Sigmoid colon (tissue), 7 donors: ENCODE measurements around the gene MAPKBP1. TPM values are rescaled to one million over a fixed set of nuclear protein-coding genes. Genes with fewer than 3 reads are reported as not detected.

Source experiments
- DNase-seq: peaks from one replicate; pipeline ENCODE4 v3.0.0-alpha.2; 2019
- H3K27ac ChIP-seq, 4 donors: fragments of 200-600 bp; sonication (generic); one replicate each; pipeline ENCODE4 v1.5.1; 2016 to 2019; ENCODE audit warnings: mild to moderate bottlenecking in 1 of 4
- H3K27me3 ChIP-seq, 3 donors: fragments of 200-600 bp; sonication (generic); one replicate each; pipeline ENCODE4 v1.5.1; 2019; ENCODE audit warnings: mild to moderate bottlenecking in 1 of 3
- H3K36me3 ChIP-seq, 4 donors: fragments of 200-600 bp; sonication (generic); one replicate each; pipeline ENCODE4 v1.5.1; 2016 to 2019
- H3K4me1 ChIP-seq, 4 donors: fragments of 200-600 bp; sonication (generic); one replicate each; pipeline ENCODE4 v1.5.1; 2017 to 2019
- H3K4me3 ChIP-seq, 4 donors: fragments of 200-600 bp; sonication (generic); one replicate each; pipeline ENCODE4 v1.5.1; 2017 to 2019; ENCODE audit warnings: mild to moderate bottlenecking in 2 of 4, moderate library complexity in 1 of 4
- H3K9me3 ChIP-seq, 4 donors: fragments of 200-600 bp in 3 of 4; sonication (generic) in 3 of 4; one replicate each; pipeline versions ENCODE4 v1.5.1 to v1.6.1; 2013 to 2019
- EP300 ChIP-seq, 4 donors: sonication (generic); formaldehyde crosslinking; IDR thresholded peaks; one replicate each; pipeline ENCODE4 v1.6.1; 2017; ENCODE audit warnings: antibody characterized with exemption in 4 of 4
- POLR2A ChIP-seq, 2 donors: fragments of 450-650 bp; IDR thresholded peaks; one replicate each; pipeline ENCODE4 v1.6.1; 2016; ENCODE audit warnings: antibody characterized with exemption in 2 of 2, mild to moderate bottlenecking in 2 of 2, moderate library complexity in 2 of 2
- POLR2AphosphoS5 ChIP-seq, 4 donors: sonication (generic); formaldehyde crosslinking; IDR thresholded peaks; one replicate each; pipeline ENCODE4 v1.6.1; 2017; ENCODE audit warnings: antibody characterized with exemption in 4 of 4
- WGBS, 2 donors: extraction: QIAGEN DNeasy Blood & Tissue Kit; methylation state at CpG; one replicate each; pipeline ENCODE4 v1.1.7; 2013; 5-methylcytosine and 5-hydroxymethylcytosine counted together
- intact Hi-C: fragments of 100-400 bp; cut with DNase I; formaldehyde crosslinking; loops from one replicate; pipeline ENCODE4 v1.15.1; 2023
- polyA plus RNA-seq, 3 donors: library from polyadenylated mRNA; stranded (reverse); fragments of 200-250 nt; gene quantifications; one replicate each; pipeline ENCODE4 v1.2.3, GENCODE V29; 2013
- total RNA-seq, 4 donors: library from RNA; depleted of rRNA; stranded (reverse); fragments of >200 nt; gene quantifications; one replicate each; pipeline ENCODE4 v1.1.0, GENCODE V29; 2016
- TF ChIP-seq, protein P1 (sequence below), 4 experiments: fragments of 450-650 bp in 3 of 4; fragments of 200-600 bp in 1 of 4; IDR thresholded peaks; one replicate each; pipeline ENCODE4 v1.5.1; 2016 to 2019; ENCODE audit warnings: antibody characterized with exemption in 4 of 4, mild to moderate bottlenecking in 3 of 4, moderate library complexity in 2 of 4
- donor health status: healthy with polysubstance abuse.
- donor health status: Bipolar disorder and iron deficiency.
- donor health status: healthy.

MAPKBP1 gene
- total and polyA plus RNA-seq, 7 donors, result 2.3 to 42.7 (median 15.0) TPM

DNA sequence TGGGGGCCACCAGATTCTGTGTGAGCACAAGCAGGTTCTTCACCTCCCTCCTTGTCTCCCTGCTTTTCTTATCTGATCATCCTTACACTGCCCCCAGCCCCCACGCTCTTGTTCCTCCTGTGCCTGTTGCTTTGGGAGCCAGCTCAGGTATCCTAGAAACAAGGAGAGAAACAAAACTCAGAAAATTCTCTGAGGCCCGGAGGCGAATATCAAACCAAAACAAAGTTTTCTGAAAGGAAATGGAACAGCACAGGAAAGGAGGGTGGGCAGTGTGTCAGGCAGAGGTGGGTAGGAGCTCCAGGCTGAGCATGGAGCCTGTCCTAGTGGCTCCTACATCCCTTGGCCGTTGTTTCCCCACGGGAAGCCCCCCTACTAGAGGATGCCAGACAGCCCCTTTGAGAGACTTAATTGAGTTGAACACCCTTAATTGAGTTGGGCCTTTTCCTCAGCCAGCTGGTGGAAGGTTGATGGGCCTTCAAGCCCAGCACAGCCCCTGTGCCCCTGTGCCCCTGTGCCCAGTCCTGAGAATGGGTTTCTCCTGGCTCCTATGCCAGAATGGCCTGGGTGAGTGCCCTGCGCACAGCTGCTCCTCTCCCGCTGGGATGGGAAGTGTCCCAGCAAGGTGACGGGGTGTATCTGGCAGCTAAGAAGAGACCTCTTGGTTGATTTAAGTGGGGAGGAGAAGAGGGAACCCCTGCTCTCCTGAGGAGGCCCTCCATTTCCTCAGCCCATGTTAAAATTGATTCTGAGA, 30.8 kb downstream of the MAPKBP1 start:
- Histone ChIP-seq H3K4me3 (no peak overlapping the region), H3K4me1 (peaks cover 0 to 35% (median 19%) of the 10 kb centered on the region in 4 donors), H3K27ac (peak overlapping the region; percentile 20 to 80 (median 51)), H3K36me3 (peaks cover 0 to 21% (median 9%) of the 10 kb centered on the region in 4 donors), H3K9me3 (no peaks in the 10 kb centered on the region), H3K27me3 (no peaks in the 10 kb centered on the region)
- WGBS, 2 donors, result 71 to 87% methylated on average over 8 of the region's 8 CpGs
- TF ChIP-seq EP300 (IDR thresholded peaks at IDR 0.05) (no peak), POLR2AphosphoS5 (IDR thresholded peaks at IDR 0.05) (no peak), POLR2A (IDR thresholded peaks at IDR 0.05) (no peak)
- TF ChIP-seq, protein P1, sequence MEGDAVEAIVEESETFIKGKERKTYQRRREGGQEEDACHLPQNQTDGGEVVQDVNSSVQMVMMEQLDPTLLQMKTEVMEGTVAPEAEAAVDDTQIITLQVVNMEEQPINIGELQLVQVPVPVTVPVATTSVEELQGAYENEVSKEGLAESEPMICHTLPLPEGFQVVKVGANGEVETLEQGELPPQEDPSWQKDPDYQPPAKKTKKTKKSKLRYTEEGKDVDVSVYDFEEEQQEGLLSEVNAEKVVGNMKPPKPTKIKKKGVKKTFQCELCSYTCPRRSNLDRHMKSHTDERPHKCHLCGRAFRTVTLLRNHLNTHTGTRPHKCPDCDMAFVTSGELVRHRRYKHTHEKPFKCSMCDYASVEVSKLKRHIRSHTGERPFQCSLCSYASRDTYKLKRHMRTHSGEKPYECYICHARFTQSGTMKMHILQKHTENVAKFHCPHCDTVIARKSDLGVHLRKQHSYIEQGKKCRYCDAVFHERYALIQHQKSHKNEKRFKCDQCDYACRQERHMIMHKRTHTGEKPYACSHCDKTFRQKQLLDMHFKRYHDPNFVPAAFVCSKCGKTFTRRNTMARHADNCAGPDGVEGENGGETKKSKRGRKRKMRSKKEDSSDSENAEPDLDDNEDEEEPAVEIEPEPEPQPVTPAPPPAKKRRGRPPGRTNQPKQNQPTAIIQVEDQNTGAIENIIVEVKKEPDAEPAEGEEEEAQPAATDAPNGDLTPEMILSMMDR (IDR thresholded peaks at IDR 0.05), result no peak
- DNase-seq, result peak; percentile 48
- intact Hi-C loops, result no loop called here

GRCh38 chr15:41805711-41806110, 31.4 kb downstream of the MAPKBP1 start:
- Histone ChIP-seq H3K36me3 (peaks cover 0 to 15% (median 3%) of the 10 kb centered on the region in 4 donors), H3K4me3 (no peak overlapping the region), H3K9me3 (no peaks in the 10 kb centered on the region), H3K27me3 (no peaks in the 10 kb centered on the region), H3K27ac (peak overlapping the region in 2 of 4 donors; percentile 54 to 80), H3K4me1 (peaks cover 0 to 35% (median 19%) of the 10 kb centered on the region in 4 donors)
- TF ChIP-seq, protein P1 (IDR thresholded peaks at IDR 0.05), result no peak
- TF ChIP-seq POLR2AphosphoS5 (IDR thresholded peaks at IDR 0.05), result no peak
- no peak for TF ChIP-seq POLR2A (IDR thresholded peaks at IDR 0.05)
- TF ChIP-seq EP300 (IDR thresholded peaks at IDR 0.05), result no peak
- intact Hi-C loops, result no loop called here
- peak; percentile 11 for DNase-seq
- WGBS, 2 donors, result 80 to 89% methylated on average over 3 of the region's 3 CpGs

DNA sequence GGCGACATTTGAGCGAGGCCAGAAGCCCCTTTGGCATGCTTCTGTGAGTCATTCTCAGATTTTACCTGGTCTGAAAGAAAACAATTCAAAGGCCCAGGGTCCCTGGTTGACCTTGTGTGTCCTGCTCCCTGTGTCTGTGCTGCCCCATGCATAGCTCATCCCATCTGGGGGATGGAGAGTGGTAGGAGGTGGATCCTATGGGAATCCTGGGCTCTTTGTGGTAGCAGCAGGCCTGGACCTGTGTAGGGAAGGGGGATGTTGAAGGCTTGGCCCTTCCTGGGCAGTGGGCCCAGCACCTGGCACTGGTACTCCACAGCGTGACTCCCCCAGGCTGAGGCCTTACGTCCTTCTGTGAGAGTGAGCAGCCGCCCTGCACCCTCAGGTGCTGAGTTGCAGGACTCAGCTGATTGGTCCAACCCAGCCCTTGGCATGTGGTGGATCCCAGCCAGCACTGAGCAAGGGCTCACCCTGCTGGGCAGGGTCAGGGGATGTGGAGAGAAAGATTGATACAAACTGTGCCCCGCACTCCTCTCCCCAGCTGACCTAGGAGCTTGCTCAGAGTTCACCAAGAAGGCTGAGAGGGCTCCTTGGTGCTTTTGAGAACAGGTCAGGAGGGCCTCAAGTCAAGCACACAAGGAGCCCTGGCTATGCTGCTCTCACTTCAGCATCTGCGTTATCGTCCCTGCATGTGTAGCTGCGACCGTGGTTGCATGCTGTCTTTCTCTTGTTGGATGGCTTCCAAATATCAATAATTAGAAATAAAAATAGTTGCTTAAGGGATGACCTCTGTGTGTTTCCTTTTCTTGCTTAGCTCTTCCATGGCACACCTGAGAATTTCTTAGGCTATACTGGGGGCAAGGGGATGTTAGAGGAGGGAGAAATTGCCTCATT, 32.3 kb downstream of the MAPKBP1 start:
- intact Hi-C loops, result no loop called here
- Histone ChIP-seq H3K27me3 (no peaks in the 10 kb centered on the region), H3K9me3 (no peaks in the 10 kb centered on the region), H3K27ac (peak overlapping the region in 1 of 4 donors; percentile 80), H3K4me1 (peaks cover 0 to 35% (median 23%) of the 10 kb centered on the region in 4 donors), H3K4me3 (no peak overlapping the region), H3K36me3 (peaks cover 0 to 7% (median 0%) of the 10 kb centered on the region in 4 donors)
- WGBS, 2 donors, result 92 to 93% methylated on average over 10 of the region's 10 CpGs
- peak; percentile 58 for DNase-seq
- TF ChIP-seq POLR2A (IDR thresholded peaks at IDR 0.05) (no peak), EP300 (IDR thresholded peaks at IDR 0.05) (no peak), POLR2AphosphoS5 (IDR thresholded peaks at IDR 0.05) (no peak)
- TF ChIP-seq, protein P1 (IDR thresholded peaks at IDR 0.05), result no peak

- DNase-seq, result peak; percentile 4
- 81 to 85% methylated on average over 2 of the region's 2 CpGs for WGBS, 2 donors
- no peak overlapping the region for H3K27ac ChIP-seq
- intact Hi-C loops, result no loop called here
- H3K4me1 ChIP-seq, result peaks cover 0 to 32% (median 20%) of the 10 kb centered on the region in 4 donors
- H3K4me3 ChIP-seq, result no peak overlapping the region
- H3K9me3 ChIP-seq, result no peaks in the 10 kb centered on the region
- H3K36me3 ChIP-seq, result peaks cover 0 to 23% (median 15%) of the 10 kb centered on the region in 4 donors
- H3K27me3 ChIP-seq, result no peaks in the 10 kb centered on the region
- TF ChIP-seq POLR2A (IDR thresholded peaks at IDR 0.05), result no peak
- no peak for TF ChIP-seq EP300 (IDR thresholded peaks at IDR 0.05)
- TF ChIP-seq, protein P1 (IDR thresholded peaks at IDR 0.05), result no peak
- TF ChIP-seq POLR2AphosphoS5 (IDR thresholded peaks at IDR 0.05), result no peak
These were observed 34.8 kb downstream of the MAPKBP1 start for GRCh38 chr15:41809121-41809520.
